H9 (cell line): ENCODE data around the gene SMAP1. TPM values are rescaled to one million over a fixed set of nuclear protein-coding genes. Genes with fewer than 3 reads are reported as not detected.

Experiments
- DNase-seq: peaks from one replicate; pipeline ENCODE4 v3.0.0-alpha.2; 2017
- H2AFZ ChIP-seq: one replicate; pipeline ENCODE4 v1.6.1; 2013; ENCODE audit warnings: mild to moderate bottlenecking, low read length, control low read depth, moderate library complexity
- H2AK5ac ChIP-seq: 2 replicates; pipeline ENCODE4 v1.6.1; 2013; ENCODE audit warnings: low read length, control low read depth, mixed read lengths; ENCODE audit not compliant: insufficient read length
- H2BK120ac ChIP-seq: one replicate; pipeline ENCODE4 v1.6.1; 2013; ENCODE audit warnings: low read depth, mild to moderate bottlenecking, low read length, control low read depth, inconsistent platforms; ENCODE audit not compliant: poor library complexity, severe bottlenecking
- H2BK12ac ChIP-seq: 2 replicates; pipeline ENCODE4 v1.6.1; 2013; ENCODE audit warnings: low read length, control low read depth, mixed read lengths, low read depth; ENCODE audit not compliant: insufficient read length
- H2BK15ac ChIP-seq: 2 replicates; pipeline ENCODE4 v1.6.1; 2013; ENCODE audit warnings: low read depth, low read length, control low read depth
- H2BK20ac ChIP-seq: one replicate; pipeline ENCODE4 v1.6.1; 2013; ENCODE audit warnings: low read depth, mild to moderate bottlenecking, low read length, control low read depth, inconsistent platforms; ENCODE audit not compliant: poor library complexity, severe bottlenecking
- H2BK5ac ChIP-seq: 2 replicates; pipeline ENCODE4 v1.6.1; 2013; ENCODE audit warnings: low read length, control low read depth, mixed read lengths; ENCODE audit not compliant: insufficient read length
- H3K14ac ChIP-seq: 2 replicates; pipeline ENCODE4 v1.6.1; 2013; ENCODE audit warnings: low read length, control low read depth; ENCODE audit not compliant: insufficient read depth
- H3K18ac ChIP-seq: 2 replicates; pipeline ENCODE4 v1.6.1; 2013; ENCODE audit warnings: low read depth, mild to moderate bottlenecking, mixed read lengths, low read length, control low read depth; ENCODE audit not compliant: insufficient read length
- H3K23ac ChIP-seq: 2 replicates; pipeline ENCODE4 v1.6.1; 2013; ENCODE audit warnings: low read length, control low read depth, mixed read lengths, low read depth; ENCODE audit not compliant: insufficient read length
- H3K23me2 ChIP-seq: 2 replicates; pipeline ENCODE4 v1.6.1; 2013; ENCODE audit warnings: low read depth, mild to moderate bottlenecking, mixed read lengths, low read length, control low read depth; ENCODE audit not compliant: insufficient read length, poor library complexity, severe bottlenecking
- H3K27ac ChIP-seq: 2 replicates; pipeline ENCODE4 v1.5.1; 2013; ENCODE audit warnings: low read length, control low read depth, mixed read lengths, low read depth; ENCODE audit not compliant: insufficient read length
- H3K27me3 ChIP-seq: 2 replicates; pipeline ENCODE4 v1.6.1; 2013; ENCODE audit warnings: low read length, control low read depth, inconsistent platforms; ENCODE audit not compliant: insufficient read depth
- H3K4ac ChIP-seq: 2 replicates; pipeline ENCODE4 v1.6.1; 2013; ENCODE audit warnings: low read depth, mild to moderate bottlenecking, control low read depth, inconsistent platforms, low read length, moderate library complexity
- H3K4me1 ChIP-seq: 2 replicates; pipeline ENCODE4 v1.6.1; 2013; ENCODE audit warnings: low read length, control low read depth, inconsistent platforms; ENCODE audit not compliant: insufficient read depth
- H3K4me2 ChIP-seq: 2 replicates; pipeline ENCODE4 v1.6.1; 2013; ENCODE audit warnings: low read length, control low read depth, mixed read lengths; ENCODE audit not compliant: insufficient read length, insufficient read depth
- H3K56ac ChIP-seq: 2 replicates; pipeline ENCODE4 v1.6.1; 2013; ENCODE audit warnings: low read depth, mild to moderate bottlenecking, mixed read lengths, low read length, control low read depth; ENCODE audit not compliant: insufficient read length
- H3K79me1 ChIP-seq: 2 replicates; pipeline ENCODE4 v1.6.1; 2013; ENCODE audit warnings: low read depth, mild to moderate bottlenecking, moderate library complexity, low read length, control low read depth, inconsistent platforms; ENCODE audit not compliant: insufficient read depth, poor library complexity, severe bottlenecking
- H3K79me2 ChIP-seq: 2 replicates; pipeline ENCODE4 v1.6.1; 2013; ENCODE audit warnings: low read length, control low read depth, inconsistent platforms; ENCODE audit not compliant: insufficient read depth
- H3K9ac ChIP-seq: 2 replicates; pipeline ENCODE4 v1.6.1; 2013; ENCODE audit warnings: low read length, control low read depth, mixed read lengths; ENCODE audit not compliant: insufficient read length; ENCODE audit errors: extremely low read depth
- H3K9me3 ChIP-seq: one replicate; pipeline ENCODE4 v1.6.1; 2013; ENCODE audit warnings: low read depth, low read length, inconsistent platforms; ENCODE audit not compliant: control insufficient read depth
- H3T11ph ChIP-seq: one replicate; pipeline ENCODE4 v1.6.1; 2013; ENCODE audit warnings: mild to moderate bottlenecking, low read length, control low read depth, inconsistent platforms
- H4K20me1 ChIP-seq: one replicate; pipeline ENCODE4 v1.6.1; 2013; ENCODE audit not compliant: control insufficient read depth, insufficient read length, insufficient read depth
- H4K5ac ChIP-seq: 2 replicates; pipeline ENCODE4 v1.6.1; 2013; ENCODE audit warnings: low read depth, mild to moderate bottlenecking, mixed read lengths, low read length, control low read depth; ENCODE audit not compliant: insufficient read length
- H4K8ac ChIP-seq: replicated peaks from 2 replicates; pipeline ENCODE4 v1.6.1; 2013; ENCODE audit warnings: low read length, control low read depth, mixed read lengths, low read depth; ENCODE audit not compliant: insufficient read length
- H4K91ac ChIP-seq: 2 replicates; pipeline ENCODE4 v1.6.1; 2013; ENCODE audit warnings: low read depth, mild to moderate bottlenecking, moderate library complexity, mixed read lengths, low read length, control low read depth; ENCODE audit not compliant: insufficient read length
- H3K27ac Mint-ChIP-seq, 3 experiments: 2 replicates in 2 of 3; 3 replicates in 1 of 3; pipeline ENCODE4 v1.8.0; 2020 to 2021; ENCODE audit warnings: mixed read lengths in 3 of 3, mild to moderate bottlenecking in 1 of 3, moderate library complexity in 1 of 3
- H3K27me3 Mint-ChIP-seq: 2 replicates; pipeline ENCODE4 v1.8.0; 2021; ENCODE audit warnings: low read depth, mild to moderate bottlenecking, moderate library complexity, mixed read lengths
- H3K36me3 Mint-ChIP-seq, 3 experiments: 2 replicates in 2 of 3; 3 replicates in 1 of 3; pipeline ENCODE4 v1.8.0; 2020 to 2021; ENCODE audit warnings: low read depth in 3 of 3, mixed read lengths in 3 of 3; ENCODE audit not compliant: insufficient read depth in 1 of 3
- H3K4me1 Mint-ChIP-seq, 2 experiments: 2 replicates each; pipeline ENCODE4 v1.8.0; 2020; ENCODE audit warnings: mixed read lengths in 2 of 2
- H3K4me3 Mint-ChIP-seq, 2 experiments: 2 replicates in 1 of 2; 3 replicates in 1 of 2; pipeline ENCODE4 v1.8.0; 2020 to 2021; ENCODE audit warnings: mild to moderate bottlenecking in 2 of 2, mixed read lengths in 2 of 2, moderate library complexity in 1 of 2
- H3K9me3 Mint-ChIP-seq, 2 experiments: 2 replicates in 1 of 2; 3 replicates in 1 of 2; pipeline ENCODE4 v1.8.0; 2020; ENCODE audit warnings: mild to moderate bottlenecking in 2 of 2, mixed read lengths in 2 of 2, moderate library complexity in 1 of 2
- CTCF ChIP-seq: fragments of 200-600 bp; sonication (generic); conservative IDR thresholded peaks from 3 replicates; pipeline ENCODE4 v1.8.0; 2021; ENCODE audit warnings: antibody characterized with exemption, mild to moderate bottlenecking
- WGBS: extraction: QIAGEN DNeasy Blood & Tissue Kit; methylation state at CpG from one replicate; pipeline ENCODE4 v1.1.7; 2013; ENCODE audit warnings: missing lambda C conversion rate, low lambda C conversion rate, mixed read lengths; ENCODE audit not compliant: insufficient read length; ENCODE audit errors: extremely low coverage; 5-methylcytosine and 5-hydroxymethylcytosine counted together
- total RNA-seq: library from RNA; stranded (reverse); gene quantifications from 2 replicates; pipeline ENCODE4 v1.2.1, GENCODE V29; 2021

The SMAP1 gene
- total RNA-seq, 1 experiment from 2014 or later = 29.3 TPM

DNA sequence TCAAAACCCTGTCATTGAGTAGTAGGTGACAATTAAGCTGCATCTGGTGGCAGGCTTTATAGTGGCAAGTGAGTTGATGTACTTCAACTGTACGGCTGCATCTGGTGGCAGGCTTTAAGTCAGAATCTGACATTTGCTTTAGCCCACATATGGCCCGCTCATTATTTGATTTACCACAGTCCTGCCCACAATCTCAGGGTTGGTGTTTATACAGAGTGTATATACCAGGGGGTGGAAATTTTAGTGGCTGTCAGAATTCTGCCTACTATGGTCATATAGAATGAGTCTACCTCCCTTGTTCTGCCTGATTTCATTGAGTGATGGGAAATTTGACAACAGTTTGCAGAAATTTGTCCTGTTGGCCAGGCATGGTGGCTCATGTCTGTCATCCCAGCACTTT, 112.3 kb downstream of the SMAP1 start:
- Histone ChIP-seq H3K14ac (no peak overlapping the region), H3K23ac (no peak overlapping the region), H3K27me3 (no peaks in the 10 kb centered on the region), H3K23me2 (no peaks in the 10 kb centered on the region), H2BK12ac (no peak overlapping the region), H2BK15ac (no peak overlapping the region), H3K56ac (no peak overlapping the region), H4K5ac (no peak overlapping the region), H2BK120ac (no peak overlapping the region), H3K79me2 (no peaks in the 10 kb centered on the region), H4K20me1 (no peaks in the 10 kb centered on the region), H2AK5ac (no peak overlapping the region), H3T11ph (no peak overlapping the region), H3K9me3 (no peaks in the 10 kb centered on the region), H2AFZ (no peak overlapping the region), H3K4ac (no peak overlapping the region), H3K4me1 (no peaks in the 10 kb centered on the region), H3K18ac (no peak overlapping the region), H3K4me2 (no peak overlapping the region), H4K91ac (no peak overlapping the region), H3K9ac (no peak overlapping the region), H2BK5ac (no peak overlapping the region), H2BK20ac (no peak overlapping the region), H4K8ac (no peak overlapping the region), H3K79me1 (no peaks in the 10 kb centered on the region), H3K27ac (no peak overlapping the region)
- peaks cover 2 to 3% of the 10 kb centered on the region in 2 experiments; a peak in 3 of 4 replicates for H3K4me1 Mint-ChIP-seq
- peaks cover 16 to 32% (median 21%) of the 10 kb centered on the region in 3 experiments for H3K36me3 Mint-ChIP-seq
- H3K27ac Mint-ChIP-seq = no peak overlapping the region
- H3K4me3 Mint-ChIP-seq = no peak overlapping the region
- peaks cover 18 to 20% of the 10 kb centered on the region in 2 experiments for H3K9me3 Mint-ChIP-seq
- no peaks in the 10 kb centered on the region for H3K27me3 Mint-ChIP-seq
- WGBS = no CpG with 5 or more reads among the region's 2 CpGs
- DNase-seq = no peak
- no peak for TF ChIP-seq CTCF
